Endodermal cell (in vitro differentiated cells): ENCODE results near the gene MRAS. TPM values are rescaled to one million over a fixed set of nuclear protein-coding genes. Genes with fewer than 3 reads are reported as not detected.

Experiments
- DNase-seq: peaks from one replicate; pipeline ENCODE4 v3.0.0-alpha.2; 2017
- H3K27ac ChIP-seq: 2 replicates; pipeline ENCODE4 v1.5.1; 2013; ENCODE audit warnings: mild to moderate bottlenecking, low read depth, low read length, moderate library complexity
- H3K27me3 ChIP-seq: 2 replicates; pipeline ENCODE4 v1.6.1; 2013; ENCODE audit warnings: mild to moderate bottlenecking, low read length, moderate library complexity; ENCODE audit not compliant: insufficient read depth, control insufficient read depth, poor library complexity, severe bottlenecking
- H3K36me3 ChIP-seq: 2 replicates; pipeline ENCODE4 v1.7.0; 2013; ENCODE audit warnings: mild to moderate bottlenecking, low read length, moderate library complexity; ENCODE audit not compliant: control insufficient read depth, insufficient read depth
- H3K4me1 ChIP-seq: one replicate; pipeline ENCODE4 v1.7.0; 2013; ENCODE audit warnings: low read length; ENCODE audit not compliant: control insufficient read depth, insufficient read depth
- H3K4me3 ChIP-seq: 2 replicates; pipeline ENCODE4 v1.5.1; 2013; ENCODE audit warnings: mild to moderate bottlenecking, low read length, moderate library complexity
- H3K9ac ChIP-seq: 2 replicates; pipeline ENCODE4 v1.6.1; 2013; ENCODE audit warnings: mild to moderate bottlenecking, low read length, moderate library complexity; ENCODE audit not compliant: poor library complexity, severe bottlenecking; ENCODE audit errors: extremely low read depth
- H3K9me3 ChIP-seq: 2 replicates; pipeline ENCODE4 v1.6.1; 2013; ENCODE audit warnings: mild to moderate bottlenecking, low read length, moderate library complexity; ENCODE audit not compliant: control insufficient read depth
- H3K27ac Mint-ChIP-seq: 2 replicates; pipeline ENCODE4 v1.8.0; 2020; ENCODE audit warnings: mixed read lengths
- H3K27me3 Mint-ChIP-seq: 2 replicates; pipeline ENCODE4 v1.8.0; 2021; ENCODE audit warnings: mild to moderate bottlenecking, mixed read lengths; ENCODE audit not compliant: insufficient read depth
- H3K36me3 Mint-ChIP-seq: 2 replicates; pipeline ENCODE4 v1.8.0; 2020; ENCODE audit warnings: low read depth, mixed read lengths
- H3K4me1 Mint-ChIP-seq: 2 replicates; pipeline ENCODE4 v1.8.0; 2020; ENCODE audit warnings: mixed read lengths
- H3K4me3 Mint-ChIP-seq: 2 replicates; pipeline ENCODE4 v1.8.0; 2020; ENCODE audit warnings: mild to moderate bottlenecking, moderate library complexity, mixed read lengths
- H3K9me3 Mint-ChIP-seq: 2 replicates; pipeline ENCODE4 v1.8.0; 2020; ENCODE audit warnings: mild to moderate bottlenecking, mixed read lengths
- CTCF ChIP-seq: fragments of 200-600 bp; sonication (generic); conservative IDR thresholded peaks from 2 replicates; pipeline ENCODE4 v1.5.0; 2021; ENCODE audit warnings: antibody characterized with exemption, mild to moderate bottlenecking
- WGBS, 2 experiments: methylation state at CpG; one replicate each; pipeline versions ENCODE4 v1.1.5 to v1.1.7; 2013; ENCODE audit warnings: missing lambda C conversion rate in 2 of 2, mixed read lengths in 1 of 2; ENCODE audit not compliant: insufficient coverage in 1 of 2, insufficient read length in 1 of 2; 5-methylcytosine and 5-hydroxymethylcytosine counted together
- total RNA-seq, 2 donors: library from RNA; stranded (reverse); fragmentation: NEBNext Ultra II Directional in 1 of 2; extraction: Animal tissue kit (Norgen Biotek cat#: 25700) in 1 of 2; gene quantifications; 2 replicates in 1 of 2; 3 replicates in 1 of 2; pipeline ENCODE4 v1.2.1, GENCODE V29; 2021

MRAS gene
- total RNA-seq, 2 donors from 2014 or later, result 12.8 to 16.1 TPM

DNA sequence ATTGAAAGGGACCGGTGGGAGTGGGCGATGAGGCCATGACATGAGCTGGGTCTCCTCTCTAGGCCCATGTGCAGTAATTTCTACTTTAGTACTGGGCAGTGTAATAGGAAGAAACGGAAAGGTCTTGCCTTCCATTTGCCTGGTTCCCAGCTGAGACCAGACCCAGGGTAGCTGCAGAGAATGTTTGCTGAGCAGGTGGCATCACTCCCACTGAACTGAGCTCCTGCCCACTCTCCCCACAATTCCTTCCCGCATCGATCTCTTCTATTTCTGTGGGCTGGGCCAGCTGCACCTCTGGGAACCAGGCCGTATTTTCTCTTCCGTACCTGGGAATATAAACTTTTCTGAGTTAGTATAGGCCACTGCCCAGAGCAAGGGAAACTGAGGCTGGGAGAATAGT lies 101.8 kb downstream of the MRAS start:
- no peaks in the 10 kb centered on the region for H3K9me3 ChIP-seq
- H3K27me3 Mint-ChIP-seq, result no peaks in the 10 kb centered on the region
- H3K36me3 Mint-ChIP-seq, result peaks cover 3% of the 10 kb centered on the region
- no peaks in the 10 kb centered on the region for H3K4me1 ChIP-seq
- H3K27ac Mint-ChIP-seq, result no peak overlapping the region
- H3K27me3 ChIP-seq, result no peaks in the 10 kb centered on the region
- H3K9ac ChIP-seq, result no peak overlapping the region
- no peak overlapping the region for H3K4me3 Mint-ChIP-seq
- TF ChIP-seq CTCF, result no peak
- no peaks in the 10 kb centered on the region for H3K4me1 Mint-ChIP-seq
- no peaks in the 10 kb centered on the region for H3K36me3 ChIP-seq
- no peaks in the 10 kb centered on the region for H3K9me3 Mint-ChIP-seq
- H3K4me3 ChIP-seq, result no peak overlapping the region
- 93 to 100% methylated on average over 4 to 7 of the region's 7 CpGs for WGBS, 2 experiments
- no peak for DNase-seq
- no peak overlapping the region for H3K27ac ChIP-seq

- Mint-ChIP-seq H3K4me3 (no peak overlapping the region), H3K27me3 (no peaks in the 10 kb centered on the region), H3K4me1 (no peaks in the 10 kb centered on the region), H3K9me3 (no peaks in the 10 kb centered on the region), H3K27ac (no peak overlapping the region), H3K36me3 (peaks cover 10% of the 10 kb centered on the region)
- H3K9ac ChIP-seq, result no peak overlapping the region
- peak; percentile 46 for DNase-seq
- no peak for TF ChIP-seq CTCF
- whole genome bisulfite sequencing, 2 experiments, result 87 to 95% methylated on average over 4 to 5 of the region's 6 CpGs
- H3K4me3 ChIP-seq, result no peak overlapping the region
- H3K27ac ChIP-seq, result no peak overlapping the region
- no peaks in the 10 kb centered on the region for H3K9me3 ChIP-seq
- no peaks in the 10 kb centered on the region for H3K27me3 ChIP-seq
- no peaks in the 10 kb centered on the region for H3K4me1 ChIP-seq
- H3K36me3 ChIP-seq, result no peaks in the 10 kb centered on the region
These were observed 102.5 kb downstream of the MRAS start for GRCh38 chr3:138450704-138451424.

- H3K27ac Mint-ChIP-seq, result no peak overlapping the region
- no peak for TF ChIP-seq CTCF
- Histone ChIP-seq H3K36me3 (no peaks in the 10 kb centered on the region), H3K4me3 (no peak overlapping the region), H3K27me3 (no peaks in the 10 kb centered on the region), H3K9ac (no peak overlapping the region), H3K27ac (no peak overlapping the region), H3K4me1 (no peaks in the 10 kb centered on the region), H3K9me3 (no peaks in the 10 kb centered on the region)
- H3K4me3 Mint-ChIP-seq, result no peak overlapping the region
- peak; percentile 46 for DNase-seq
- WGBS, 2 experiments, result 91 to 92% methylated on average over 26 to 43 of the region's 43 CpGs
- no peaks in the 10 kb centered on the region for H3K27me3 Mint-ChIP-seq
- peaks cover 14% of the 10 kb centered on the region for H3K36me3 Mint-ChIP-seq
- H3K4me1 Mint-ChIP-seq, result no peaks in the 10 kb centered on the region
- peaks cover 1% of the 10 kb centered on the region for H3K9me3 Mint-ChIP-seq
These were observed 103.3 kb downstream of the MRAS start for GRCh38 chr3:138451595-138452162.
